Prostate gland (tissue), 2 donors: ENCODE measurements around the gene N4BP2. TPM values are rescaled to one million over a fixed set of nuclear protein-coding genes. Genes with fewer than 3 reads are reported as not detected.
"Not testable (repeated sequence)": the region's sequence is repeated elsewhere in the genome, so short reads cannot be mapped to it uniquely, and the experiment has no call there.

Experiments used
- DNase-seq: peaks from one replicate; pipeline ENCODE4 v3.0.0-alpha.2; 2019; ENCODE audit warnings: low spot score
- H3K27ac ChIP-seq, 2 donors: fragments of 200-600 bp; sonication (generic); 2 replicates each; pipeline ENCODE4 v1.5.1; 2017 to 2019
- H3K27me3 ChIP-seq: fragments of 200-600 bp; sonication (generic); replicated peaks from 2 replicates; pipeline ENCODE4 v1.5.1; 2019; ENCODE audit not compliant: insufficient read depth
- H3K36me3 ChIP-seq, 2 donors: fragments of 200-600 bp; sonication (generic); 1 replicate in 1 of 2; 2 replicates in 1 of 2; pipeline versions ENCODE4 v1.5.1 to v1.8.1; 2017 to 2019
- H3K4me1 ChIP-seq: fragments of 200-600 bp; sonication (generic); replicated peaks from 2 replicates; pipeline ENCODE4 v1.5.1; 2019
- H3K4me3 ChIP-seq, 2 donors: fragments of 200-600 bp; sonication (generic); 2 replicates each; pipeline ENCODE4 v1.5.1; 2017 to 2019
- H3K9me3 ChIP-seq: fragments of 200-600 bp; sonication (generic); 2 replicates; pipeline ENCODE4 v1.5.1; 2017
- POLR2A ChIP-seq: fragments of 450-650 bp; IDR thresholded peaks from one replicate; pipeline ENCODE4 v1.6.1; 2016; ENCODE audit warnings: antibody characterized with exemption, mild to moderate bottlenecking
- POLR2AphosphoS5 ChIP-seq: sonication (generic); formaldehyde crosslinking; IDR thresholded peaks from one replicate; pipeline ENCODE4 v1.6.1; 2017; ENCODE audit warnings: antibody characterized with exemption
- WGBS: methylation state at CpG from one replicate; pipeline ENCODE4 v1.1.5; 2018; 5-methylcytosine and 5-hydroxymethylcytosine counted together
- intact Hi-C: fragments of 100-400 bp; cut with DNase I; formaldehyde crosslinking; loops from one replicate; pipeline ENCODE4 v1.14.2; 2022
- total RNA-seq, 2 donors: library from RNA; depleted of rRNA; stranded (reverse); fragments of >200 nt; gene quantifications; one replicate each; pipeline ENCODE4 v1.1.0, GENCODE V29; 2016
- TF ChIP-seq, protein P1 (sequence below), 4 experiments: fragments of 200-600 bp in 2 of 4; fragments of 450-650 bp in 2 of 4; sonication (generic) in 2 of 4; IDR thresholded peaks; 1 replicate in 3 of 4; 2 replicates in 1 of 4; pipeline ENCODE4 v1.5.1; 2016 to 2019; ENCODE audit warnings: antibody characterized with exemption in 4 of 4, mild to moderate bottlenecking in 2 of 4, moderate library complexity in 2 of 4

Gene N4BP2
- total RNA-seq, 2 donors from 2014 or later, result 8.7 to 14.7 TPM

DNA sequence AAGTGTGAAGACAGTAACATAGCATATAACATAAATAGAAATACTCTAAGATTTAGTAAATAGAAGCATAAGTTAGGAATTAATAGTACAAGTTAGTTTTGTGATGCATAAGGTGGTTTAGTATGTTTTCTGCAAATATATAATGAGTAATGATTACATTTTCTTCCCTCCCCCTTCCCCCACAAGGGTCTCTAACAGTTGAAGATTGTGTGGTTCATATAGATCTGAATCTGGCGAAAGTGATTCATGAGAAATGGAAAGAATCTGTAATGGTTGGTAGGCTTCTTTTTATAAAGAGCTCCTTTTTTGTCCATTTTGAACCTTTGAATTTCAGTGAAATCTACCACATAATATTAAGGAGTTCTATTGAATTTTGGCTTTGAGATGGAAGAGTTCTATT is 66.3 kb downstream of the N4BP2 start:
- no peaks in the 10 kb centered on the region for H3K36me3 ChIP-seq
- no peak overlapping the region for H3K27ac ChIP-seq
- intact Hi-C loops, result no loop called here
- H3K27me3 ChIP-seq, result no peaks in the 10 kb centered on the region
- 100% methylated on average over 1 of the region's 1 CpG for WGBS
- H3K4me3 ChIP-seq, result no peak overlapping the region
- no peaks in the 10 kb centered on the region for H3K4me1 ChIP-seq
- H3K9me3 ChIP-seq, result no peaks in the 10 kb centered on the region
- TF ChIP-seq POLR2A (no peak), POLR2AphosphoS5 (no peak)
- TF ChIP-seq, protein P1, sequence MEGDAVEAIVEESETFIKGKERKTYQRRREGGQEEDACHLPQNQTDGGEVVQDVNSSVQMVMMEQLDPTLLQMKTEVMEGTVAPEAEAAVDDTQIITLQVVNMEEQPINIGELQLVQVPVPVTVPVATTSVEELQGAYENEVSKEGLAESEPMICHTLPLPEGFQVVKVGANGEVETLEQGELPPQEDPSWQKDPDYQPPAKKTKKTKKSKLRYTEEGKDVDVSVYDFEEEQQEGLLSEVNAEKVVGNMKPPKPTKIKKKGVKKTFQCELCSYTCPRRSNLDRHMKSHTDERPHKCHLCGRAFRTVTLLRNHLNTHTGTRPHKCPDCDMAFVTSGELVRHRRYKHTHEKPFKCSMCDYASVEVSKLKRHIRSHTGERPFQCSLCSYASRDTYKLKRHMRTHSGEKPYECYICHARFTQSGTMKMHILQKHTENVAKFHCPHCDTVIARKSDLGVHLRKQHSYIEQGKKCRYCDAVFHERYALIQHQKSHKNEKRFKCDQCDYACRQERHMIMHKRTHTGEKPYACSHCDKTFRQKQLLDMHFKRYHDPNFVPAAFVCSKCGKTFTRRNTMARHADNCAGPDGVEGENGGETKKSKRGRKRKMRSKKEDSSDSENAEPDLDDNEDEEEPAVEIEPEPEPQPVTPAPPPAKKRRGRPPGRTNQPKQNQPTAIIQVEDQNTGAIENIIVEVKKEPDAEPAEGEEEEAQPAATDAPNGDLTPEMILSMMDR (IDR thresholded peaks at IDR 0.05), result no peak
- DNase-seq, result no peak

DNA sequence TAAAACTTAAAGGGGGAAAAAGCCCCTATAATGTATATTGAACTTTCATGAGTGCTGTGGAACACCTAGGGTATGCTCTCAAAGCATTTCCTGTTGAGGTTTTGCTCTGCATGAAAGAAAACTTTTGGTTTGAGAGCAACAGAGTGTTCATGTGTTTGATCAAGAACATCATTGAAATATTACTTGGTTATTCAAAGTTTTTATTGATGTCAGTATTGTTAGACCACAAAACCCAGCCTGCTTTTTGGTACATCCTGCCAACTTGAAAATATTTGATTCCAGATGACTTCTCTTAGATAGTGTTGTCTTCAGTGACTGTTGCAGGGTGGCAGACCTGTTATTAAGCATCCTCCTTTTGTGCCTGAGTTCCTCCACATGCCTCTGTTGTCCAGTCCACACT is 68.0 kb downstream of the N4BP2 start:
- Histone ChIP-seq H3K4me1 (no peaks in the 10 kb centered on the region), H3K27me3 (no peaks in the 10 kb centered on the region), H3K4me3 (no peak overlapping the region), H3K9me3 (no peaks in the 10 kb centered on the region), H3K27ac (no peak overlapping the region), H3K36me3 (no peaks in the 10 kb centered on the region)
- TF ChIP-seq POLR2AphosphoS5 (no peak), POLR2A (no peak)
- DNase-seq, result no peak
- intact Hi-C loops, result no loop called here

DNA sequence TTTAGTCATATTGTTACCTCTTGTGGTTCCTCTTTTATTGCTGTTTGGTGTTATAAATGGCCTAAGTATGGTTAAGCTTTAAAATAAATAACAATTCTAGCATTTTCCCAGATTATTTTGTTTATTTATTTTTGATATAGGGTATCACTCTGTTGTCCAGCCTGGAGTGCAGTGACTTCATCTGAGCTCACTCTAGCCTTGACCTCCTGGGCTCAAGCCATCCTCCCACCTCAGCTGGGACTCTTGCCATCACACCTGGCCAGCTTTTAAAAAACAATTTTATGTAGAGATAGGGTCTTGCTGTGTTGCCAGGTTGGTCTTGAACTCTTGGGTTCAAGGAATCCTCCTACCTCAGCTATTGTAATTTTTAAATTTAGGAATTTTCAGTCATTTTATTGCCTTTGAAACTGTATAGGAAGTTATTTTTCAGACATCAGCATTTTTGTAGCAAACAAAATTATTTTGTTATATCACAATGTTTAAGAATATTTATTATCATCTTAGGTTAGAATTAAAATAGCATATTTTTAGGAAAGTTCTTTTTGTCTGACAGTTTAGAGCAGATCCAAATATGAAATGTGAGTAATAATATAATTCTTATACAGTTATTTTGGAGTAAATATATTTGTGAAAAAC is 73.9 kb downstream of the N4BP2 start:
- intact Hi-C loops, result no loop called here
- Histone ChIP-seq H3K4me3 (no peak overlapping the region), H3K9me3 (no peaks in the 10 kb centered on the region), H3K4me1 (no peaks in the 10 kb centered on the region), H3K27me3 (no peaks in the 10 kb centered on the region), H3K36me3 (no peaks in the 10 kb centered on the region), H3K27ac (no peak overlapping the region)
- TF ChIP-seq, protein P1 (IDR thresholded peaks at IDR 0.05), result no peak
- TF ChIP-seq POLR2AphosphoS5 (no peak), POLR2A (no peak)
- DNase-seq, result no peak

DNA sequence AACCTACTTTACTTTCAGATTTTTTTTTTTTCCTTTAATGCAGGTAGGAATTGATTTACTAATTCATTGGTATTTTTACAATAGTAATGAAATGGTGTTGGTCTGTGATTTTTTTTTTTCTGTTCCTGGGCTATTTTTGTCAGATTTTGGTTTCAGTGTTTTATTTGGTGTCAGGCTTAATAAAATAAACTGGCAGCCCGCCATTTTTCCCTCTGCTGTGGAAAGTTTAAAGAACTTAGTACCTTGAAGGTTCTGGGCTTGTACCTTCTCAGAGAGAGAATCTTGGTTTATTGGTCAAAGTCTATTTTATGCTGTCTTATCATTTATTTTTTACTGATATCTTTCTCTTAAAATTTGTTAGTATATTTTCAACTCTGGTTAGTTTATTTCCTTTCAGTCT is 76.2 kb downstream of the N4BP2 start:
- Histone ChIP-seq H3K27ac (no peak overlapping the region), H3K4me3 (no peak overlapping the region), H3K4me1 (no peaks in the 10 kb centered on the region), H3K36me3 (no peaks in the 10 kb centered on the region), H3K9me3 (no peaks in the 10 kb centered on the region), H3K27me3 (no peaks in the 10 kb centered on the region)
- WGBS, result 78% methylated on average over 1 of the region's 1 CpG
- DNase-seq, result no peak
- TF ChIP-seq POLR2AphosphoS5 (no peak), POLR2A (no peak)
- TF ChIP-seq, protein P1 (IDR thresholded peaks at IDR 0.05), result no peak
- intact Hi-C loops, result no loop called here

DNA sequence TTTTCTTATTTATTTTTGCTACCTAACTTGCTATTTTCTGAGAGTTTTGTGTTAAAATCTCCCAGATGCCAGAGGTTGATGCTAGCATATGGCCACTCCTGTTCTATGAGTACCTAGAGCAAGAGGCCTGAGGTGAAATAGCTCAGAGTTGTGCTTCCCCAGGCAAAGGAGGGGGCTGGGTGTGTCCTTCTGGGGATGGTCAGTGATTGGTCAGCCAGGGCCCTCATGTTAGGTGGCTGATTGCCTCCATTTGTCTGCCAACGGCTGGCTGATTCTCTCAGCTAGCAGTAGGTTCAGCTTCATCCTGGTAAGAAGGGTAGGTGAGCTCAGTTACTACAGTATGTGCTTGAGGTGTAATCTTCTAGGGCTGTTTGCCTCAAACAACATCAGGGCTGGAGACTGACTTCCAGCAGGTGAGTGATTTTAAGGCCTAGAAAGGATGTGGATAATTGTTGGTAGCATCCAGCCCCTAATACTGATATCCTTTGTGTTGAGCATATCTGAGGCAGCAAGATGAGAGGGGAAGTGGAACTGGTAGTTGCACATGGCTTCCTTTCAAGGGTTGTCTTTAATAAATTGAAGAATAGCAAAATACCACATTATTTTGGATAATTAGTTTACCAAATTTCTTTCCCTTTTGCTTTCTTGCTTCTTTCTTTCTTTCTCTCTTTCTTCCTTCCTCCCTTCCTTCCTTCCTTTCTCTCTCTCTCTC is 77.7 kb downstream of the N4BP2 start:
- H3K4me1 ChIP-seq, result no peaks in the 10 kb centered on the region
- H3K9me3 ChIP-seq, result no peaks in the 10 kb centered on the region
- TF ChIP-seq POLR2AphosphoS5 (no peak), POLR2A (no peak)
- TF ChIP-seq, protein P1 (IDR thresholded peaks at IDR 0.05), result no peak
- intact Hi-C loops, result no loop called here
- H3K36me3 ChIP-seq, result no peaks in the 10 kb centered on the region
- H3K27ac ChIP-seq, result no peak overlapping the region
- 73% methylated on average over 1 of the region's 1 CpG for WGBS
- DNase-seq, result no peak
- no peaks in the 10 kb centered on the region for H3K27me3 ChIP-seq
- no peak overlapping the region for H3K4me3 ChIP-seq

DNA sequence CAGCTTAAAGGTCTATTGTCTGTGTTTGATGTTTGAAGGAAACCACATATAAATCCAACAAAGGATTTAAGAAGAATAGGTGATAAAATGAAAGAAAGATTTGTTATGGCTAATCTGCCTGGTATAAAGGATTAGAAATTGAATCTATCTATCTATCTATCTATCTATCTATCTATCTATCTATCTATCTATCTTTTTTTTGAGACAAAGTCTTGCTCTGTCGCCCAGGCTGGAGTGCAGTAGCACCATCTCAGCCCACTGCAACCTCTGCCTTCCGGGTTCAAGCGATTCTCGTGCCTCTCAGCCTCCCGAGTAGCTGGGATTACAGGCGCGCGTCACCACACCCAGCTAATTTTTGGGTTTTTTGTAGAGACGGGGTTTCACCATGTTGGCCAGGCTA is 79.6 kb downstream of the N4BP2 start:
- H3K4me1 ChIP-seq, H3K27me3 ChIP-seq, H3K4me3 ChIP-seq, H3K27ac ChIP-seq, DNase-seq, H3K9me3 ChIP-seq, H3K36me3 ChIP-seq, intact Hi-C loops: not testable (repeated sequence)
- 84% methylated on average over 9 of the region's 9 CpGs for WGBS
